Embryonic facial prominence (tissue), 1 donor: ENCODE results near the gene MTHFSD.

Experiments used
- DNase-seq: peaks from one replicate; pipeline ENCODE4 v3.0.0-alpha.2; 2016; ENCODE audit errors: extremely low spot score

Gene MTHFSD

GRCh38 chr16:86530251-86531190, 24.5 kb downstream of the MTHFSD start:
- no peak for DNase-seq

GRCh38 chr16:86529160-86529559, 25.9 kb downstream of the MTHFSD start:
- DNase-seq, result no peak

GRCh38 chr16:86528061-86528929, 26.7 kb downstream of the MTHFSD start:
- DNase-seq, result no peak

- DNase-seq, result no peak
Observed at GRCh38 chr16:86527366-86527765, 27.7 kb downstream of the MTHFSD start.

GRCh38 chr16:86525696-86526095, 29.3 kb downstream of the MTHFSD start:
- no peak for DNase-seq

- no peak for DNase-seq
Observed at GRCh38 chr16:86524029-86524428, 31.0 kb downstream of the MTHFSD start.

- DNase-seq, result no peak
Observed at GRCh38 chr16:86523166-86523740, 31.8 kb downstream of the MTHFSD start.

GRCh38 chr16:86522634-86523033, 32.4 kb downstream of the MTHFSD start:
- no peak for DNase-seq

- DNase-seq, result no peak
Observed at GRCh38 chr16:86521236-86522197, 33.5 kb downstream of the MTHFSD start.

- no peak for DNase-seq
Observed at GRCh38 chr16:86520317-86521210, 34.5 kb downstream of the MTHFSD start.

GRCh38 chr16:86519649-86520316, 35.3 kb downstream of the MTHFSD start:
- DNase-seq, result no peak

GRCh38 chr16:86519007-86519648, 35.9 kb downstream of the MTHFSD start:
- DNase-seq, result no peak

- DNase-seq, result no peak
Observed at GRCh38 chr16:86517652-86518258, 37.3 kb downstream of the MTHFSD start.

- DNase-seq, result no peak
Observed at GRCh38 chr16:86517033-86517432, 38.0 kb downstream of the MTHFSD start.

GRCh38 chr16:86516623-86517003, 38.4 kb downstream of the MTHFSD start:
- DNase-seq, result no peak

GRCh38 chr16:86515777-86516622, 39.0 kb downstream of the MTHFSD start:
- DNase-seq, result no peak

- DNase-seq, result no peak
Observed at GRCh38 chr16:86515413-86515776, 39.6 kb downstream of the MTHFSD start.
